Activated CD4-positive, alpha-beta T cell treated with anti-CD3 and anti-CD28 coated beads for 24 hours (primary cell): ENCODE results near the gene CDH24.

Experiments
- DNase-seq, 2 donors: peaks; one replicate each; pipeline ENCODE4 v3.0.0-alpha.2; 2020; ENCODE audit warnings: low read depth in 2 of 2

The CDH24 gene

DNA sequence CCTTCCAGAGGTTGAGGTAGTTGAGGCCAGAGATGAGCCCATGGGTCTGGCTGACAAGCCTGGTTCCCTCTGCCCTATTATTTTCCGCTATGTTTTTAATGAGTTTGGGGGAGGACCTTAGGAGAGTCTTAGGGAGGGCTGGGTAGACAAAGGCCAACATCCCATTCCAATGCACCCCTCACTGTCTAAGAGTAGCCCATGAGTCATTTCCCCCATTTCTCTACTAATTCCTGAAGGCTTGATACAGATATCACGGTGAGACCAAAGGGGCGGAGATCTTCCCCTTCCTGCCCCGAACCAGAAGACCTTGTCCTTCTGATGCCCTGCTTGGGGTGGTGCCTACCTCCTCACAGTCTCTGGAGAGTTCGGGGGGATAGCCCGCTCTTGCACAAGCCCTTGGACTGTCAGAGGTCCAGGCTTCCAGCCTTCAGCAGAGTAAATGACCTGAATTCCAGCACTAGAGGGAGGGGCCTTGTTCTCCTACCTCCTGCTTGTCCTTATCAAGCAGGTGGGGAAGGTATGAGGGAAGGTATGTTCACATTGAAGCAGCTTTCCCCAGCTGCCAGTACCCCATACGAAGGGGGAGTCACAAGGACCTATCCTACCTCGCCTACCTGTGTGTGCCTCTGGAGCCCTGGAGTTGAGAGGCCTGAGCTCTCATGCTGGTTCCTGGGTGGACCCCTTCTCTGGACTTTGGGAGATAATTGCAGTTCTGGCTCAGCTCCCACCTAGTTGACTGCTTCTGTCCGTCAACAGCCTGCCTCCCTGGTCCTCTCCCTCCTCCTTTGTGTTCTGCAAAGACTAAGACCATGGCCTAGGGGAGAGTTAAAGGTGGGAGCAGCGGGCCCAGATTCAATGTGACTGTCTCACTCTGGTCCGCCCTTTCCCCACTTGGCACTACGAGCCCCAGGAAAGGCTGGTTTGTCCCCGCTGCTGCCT lies 11.6 kb downstream of the CDH24 start:
- DNase-seq, result no peak

DNA sequence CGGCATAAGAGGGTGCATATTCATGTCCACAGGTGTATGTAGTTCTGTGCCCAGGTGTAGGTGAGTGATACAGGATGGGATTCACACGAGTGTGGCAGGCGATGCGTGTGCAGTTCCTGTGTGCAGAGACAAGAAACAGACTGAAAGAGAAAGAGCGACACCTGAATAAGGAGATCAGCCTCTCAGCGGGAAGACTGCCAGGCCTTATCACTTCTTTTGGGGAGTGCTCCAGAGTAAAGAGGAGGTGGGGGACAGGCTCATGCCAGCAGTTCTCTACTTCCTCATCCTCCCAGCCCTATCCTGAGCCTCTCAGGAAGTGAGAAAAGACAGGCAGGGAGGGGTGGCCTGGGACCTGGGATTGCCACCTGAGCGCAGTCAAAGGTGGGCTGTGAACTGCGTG lies 12.5 kb downstream of the CDH24 start:
- DNase-seq, result no peak

- no peak for DNase-seq
Observed at GRCh38 chr14:23043754-23044153, 13.6 kb downstream of the CDH24 start.

GRCh38 chr14:23043145-23043544 lies 14.2 kb downstream of the CDH24 start:
- no peak for DNase-seq

GRCh38 chr14:23042162-23042965 lies 15.0 kb downstream of the CDH24 start, which contains the start of gene PSMB11:
Gene PSMB11, plus strand, starts transcription at chr14:23042212. Its CDS starts 14 bp downstream, at chr14:23042226.
- DNase-seq, result no peak

- no peak for DNase-seq
Observed at GRCh38 chr14:23041729-23042128, 15.6 kb downstream of the CDH24 start.

GRCh38 chr14:23040100-23040499 lies 17.2 kb downstream of the CDH24 start:
- DNase-seq, result no peak

DNA sequence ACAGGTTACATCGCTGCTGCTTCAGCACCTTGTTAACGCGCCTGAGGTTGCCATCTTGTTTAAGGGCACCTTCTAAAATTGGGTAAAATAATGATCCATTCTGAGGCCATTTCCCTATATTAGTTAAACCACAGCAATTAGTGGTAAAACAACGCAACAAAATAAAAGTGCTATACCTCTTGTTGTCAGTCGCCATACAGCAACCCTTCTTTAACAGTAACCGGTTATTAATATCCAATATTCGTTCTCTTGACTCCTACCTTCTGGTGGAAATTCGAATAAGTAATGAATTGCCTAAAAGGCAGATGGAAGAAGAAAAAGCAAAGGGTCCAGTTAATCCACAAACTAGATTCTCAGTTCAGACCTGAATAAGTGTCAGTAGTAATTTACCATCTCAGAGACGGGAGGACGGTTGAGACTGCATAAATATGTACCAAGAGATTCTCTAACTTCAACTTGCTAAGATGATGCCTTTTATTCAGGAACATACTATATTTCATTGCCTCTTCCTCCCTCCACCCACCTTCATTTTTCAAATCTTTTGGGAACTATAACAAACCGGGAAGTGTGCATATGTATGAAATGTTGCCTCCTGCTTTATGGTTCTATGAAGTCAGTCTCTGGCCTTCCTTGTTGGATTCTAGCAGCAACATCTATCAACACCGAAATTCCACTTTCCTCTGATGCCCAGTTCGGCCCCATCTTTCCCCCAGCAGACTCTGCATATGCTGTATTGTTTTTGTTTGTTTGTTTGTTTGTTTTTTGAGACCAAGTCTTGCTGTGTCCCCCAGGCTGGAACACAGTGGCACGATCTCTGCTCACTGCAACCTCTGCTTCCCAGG lies 21.8 kb downstream of the CDH24 start:
- DNase-seq, result no peak

DNA sequence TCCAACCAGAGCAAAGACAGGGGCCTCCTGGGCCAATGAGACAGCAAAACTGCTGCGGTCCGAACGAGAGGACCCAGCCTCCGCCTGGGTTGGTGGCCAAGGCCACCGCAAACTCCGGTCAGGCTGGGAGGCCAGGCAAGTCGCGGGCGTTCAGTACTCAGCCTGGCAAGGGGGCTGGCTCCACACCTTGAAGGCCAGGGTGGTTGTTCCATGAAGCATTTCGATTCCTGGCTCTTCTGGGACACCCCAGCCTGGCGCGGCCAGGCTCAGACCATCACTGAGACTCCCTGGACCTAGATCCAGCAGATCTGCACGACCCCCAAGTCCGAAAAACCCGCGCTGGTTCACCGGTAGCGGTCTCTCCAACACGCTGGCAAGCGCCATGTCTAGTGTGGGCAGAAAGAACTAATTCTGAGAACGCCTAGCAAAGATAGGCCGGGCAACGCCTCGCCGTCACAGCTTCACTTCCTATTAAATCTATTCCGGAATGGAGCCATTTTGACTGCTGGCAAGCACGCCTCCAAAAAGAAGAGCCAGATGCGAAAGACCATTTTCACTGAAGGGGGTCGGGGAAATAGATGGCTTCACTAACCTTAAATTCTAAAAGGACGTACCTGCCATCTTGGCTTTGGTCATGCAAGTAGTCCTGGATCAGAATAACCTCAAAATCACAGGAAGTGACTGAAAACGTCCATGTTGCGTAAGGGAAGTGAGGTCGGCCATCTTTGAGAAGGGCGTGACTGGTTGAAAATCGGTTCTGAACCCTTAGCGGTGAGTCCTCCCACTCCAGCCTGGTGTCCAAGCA lies 22.6 kb downstream of the CDH24 start, which contains the start of gene PSMB5:
Gene PSMB5, minus strand, starts transcription at position 403 of the 805 bp plus-strand sequence. Its CDS starts 19 bp downstream, at position 384.
- peak; percentile 72 to 75 for DNase-seq

- DNase-seq, result no peak
Observed at GRCh38 chr14:23033801-23034497, 23.4 kb downstream of the CDH24 start.

GRCh38 chr14:23033251-23033727 lies 24.0 kb downstream of the CDH24 start:
- DNase-seq, result no peak

DNA sequence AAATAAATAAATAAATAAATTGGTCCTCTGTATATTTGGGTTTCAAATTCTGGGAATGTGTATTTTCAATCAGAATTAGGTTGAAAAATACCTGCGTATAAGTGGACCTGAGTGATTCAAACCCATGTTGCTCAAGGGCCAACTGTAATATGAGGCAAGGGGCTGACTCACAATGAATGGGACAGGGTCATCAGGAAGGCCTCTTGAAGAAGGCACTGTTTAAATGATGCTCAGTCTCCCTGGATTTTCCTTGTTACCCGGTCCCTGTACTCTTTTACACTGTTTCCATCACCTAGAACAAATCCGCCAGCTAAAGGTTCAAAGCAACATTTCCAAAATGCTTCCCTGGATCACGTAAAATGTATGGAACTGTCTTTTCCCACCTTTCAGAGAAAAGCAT lies 26.4 kb downstream of the CDH24 start:
- no peak for DNase-seq

GRCh38 chr14:23028799-23029198 lies 28.5 kb downstream of the CDH24 start:
- DNase-seq, result no peak

DNA sequence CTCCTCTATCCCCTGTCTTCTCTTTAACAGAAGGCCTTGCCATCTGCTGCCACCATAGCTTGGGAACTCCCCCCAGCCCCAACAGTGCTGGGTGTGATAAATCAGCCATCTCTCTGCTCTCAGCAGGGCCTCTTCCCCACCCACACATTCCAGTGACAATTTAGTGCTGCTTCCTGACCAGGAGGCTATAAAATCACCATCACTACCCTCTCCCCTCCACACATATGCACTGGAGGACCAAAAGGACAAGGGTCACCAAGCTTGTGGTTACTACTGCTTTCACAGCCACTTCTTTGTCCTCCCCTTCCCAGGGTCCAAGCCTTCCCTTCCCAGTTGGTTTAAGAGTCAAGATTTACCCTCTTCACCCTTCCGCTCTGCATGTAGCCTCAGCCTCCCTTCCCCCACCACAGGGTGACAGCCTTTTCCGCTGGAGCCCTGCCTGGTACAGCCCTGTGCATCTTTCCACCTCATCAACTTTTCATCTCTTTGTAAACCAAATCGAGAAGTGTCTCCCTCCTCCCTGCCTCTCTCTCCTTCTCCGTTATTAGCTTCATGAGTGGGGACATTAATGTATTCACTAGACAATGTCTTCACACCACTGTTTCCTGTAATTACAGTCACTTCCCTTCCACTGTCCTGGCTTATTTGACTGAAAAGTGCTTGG lies 32.0 kb downstream of the CDH24 start:
- no peak for DNase-seq

GRCh38 chr14:23024612-23025075 lies 32.7 kb downstream of the CDH24 start:
- DNase-seq, result no peak

DNA sequence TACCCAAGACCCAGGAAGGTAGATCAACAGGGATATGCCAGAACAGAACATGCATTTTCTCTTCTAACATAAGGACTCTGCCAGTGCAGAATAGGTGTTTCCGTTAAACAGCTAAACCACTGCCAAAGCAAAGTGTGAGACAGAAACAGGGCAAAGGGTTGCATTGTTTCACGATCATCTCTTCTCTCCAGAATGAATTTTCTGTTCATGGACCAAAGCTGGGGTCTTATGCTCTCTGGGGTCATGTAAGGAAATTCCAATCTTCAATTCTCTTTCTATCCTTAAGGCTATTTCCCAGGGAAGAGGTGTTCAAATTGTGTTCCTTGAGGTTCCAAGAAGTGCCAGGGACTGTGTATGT lies 33.5 kb downstream of the CDH24 start:
- no peak for DNase-seq

- DNase-seq, result no peak
Observed at GRCh38 chr14:23023022-23023794, 34.1 kb downstream of the CDH24 start.

DNA sequence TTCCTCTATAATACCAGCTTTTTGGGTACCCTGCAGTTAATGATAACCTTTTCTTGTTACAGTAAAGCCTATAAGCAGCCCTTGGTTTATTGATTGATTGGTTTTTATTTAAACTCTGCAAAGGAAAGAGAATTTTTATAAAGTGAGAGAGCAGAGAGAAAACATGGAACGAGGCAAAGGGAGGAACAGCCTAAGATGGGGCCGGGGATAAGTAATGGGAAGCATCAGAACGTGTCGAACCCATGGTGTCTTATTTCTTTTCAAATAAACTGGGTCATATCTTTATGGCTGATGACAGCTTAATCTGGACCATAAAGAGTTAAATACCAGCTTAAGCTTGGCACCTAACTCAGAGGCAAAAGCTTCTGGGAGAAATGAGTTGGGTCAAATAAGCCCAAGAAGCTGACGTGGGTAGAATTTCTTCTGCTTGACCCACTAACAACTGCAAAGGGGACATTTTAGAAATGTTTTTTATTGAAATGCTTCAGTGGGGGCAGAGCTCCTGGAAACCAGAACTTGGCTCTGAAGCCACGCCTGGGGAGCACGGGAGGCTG lies 35.4 kb downstream of the CDH24 start:
- no peak for DNase-seq
